HepG2 (cell line): ENCODE measurements around the gene NEURL4. TPM values are rescaled to one million over a fixed set of nuclear protein-coding genes. Genes with fewer than 3 reads are reported as not detected.
A peak's percentile ranks its signal among the peaks of the same experiment; 100 is the strongest.

Experiments used
- ATF1 ChIP-seq: IDR thresholded peaks from 2 replicates; pipeline ENCODE4 v1.6.1; 2016; ENCODE audit warnings: mild to moderate bottlenecking, control low read depth
- EHMT2 ChIP-seq: fragments of 200-600 bp; sonication (generic); IDR thresholded peaks from 2 replicates; pipeline ENCODE4 v1.7.0; 2017; ENCODE audit warnings: antibody characterized with exemption, low read depth, low read length, borderline replicate concordance
- IRX3 ChIP-seq: sonication (generic); formaldehyde crosslinking; IDR thresholded peaks from 2 replicates; pipeline ENCODE4 v1.8.1; 2023; ENCODE audit warnings: mild to moderate bottlenecking, low read depth, missing genetic modification reagents, borderline replicate concordance
- NCOA2 ChIP-seq: sonication (generic); formaldehyde crosslinking; IDR thresholded peaks from 2 replicates; pipeline ENCODE4 v1.8.0; 2022; ENCODE audit warnings: inconsistent platforms
- NFE2L1 ChIP-seq: sonication (generic); formaldehyde crosslinking; IDR thresholded peaks from 2 replicates; pipeline ENCODE4 v1.4.0; 2020; ENCODE audit warnings: missing genetic modification reagents, mild to moderate bottlenecking, borderline replicate concordance
- PAX8 ChIP-seq: sonication (generic); formaldehyde crosslinking; IDR thresholded peaks from 2 replicates; pipeline ENCODE4 v1.8.0; 2022; ENCODE audit warnings: mild to moderate bottlenecking, missing genetic modification reagents, borderline replicate concordance
- TBL1XR1 ChIP-seq: fragments of 150-350 bp; IDR thresholded peaks from 2 replicates; pipeline ENCODE4 v1.6.1; 2014; ENCODE audit warnings: borderline replicate concordance, low read length; ENCODE audit not compliant: partially characterized antibody
- YEATS2 ChIP-seq: sonication (generic); formaldehyde crosslinking; IDR thresholded peaks from 2 replicates; pipeline ENCODE4 v1.4.0; 2020; ENCODE audit warnings: missing genetic modification reagents, borderline replicate concordance
- ZNF232 ChIP-seq: sonication (generic); formaldehyde crosslinking; IDR thresholded peaks from 2 replicates; pipeline ENCODE4 v1.4.0; 2020; ENCODE audit warnings: missing genetic modification reagents, borderline replicate concordance
- ZNF253 ChIP-seq: sonication (generic); formaldehyde crosslinking; IDR thresholded peaks from 2 replicates; pipeline ENCODE4 v1.8.0; 2022; ENCODE audit warnings: mild to moderate bottlenecking, missing genetic modification reagents, borderline replicate concordance
- ZNF318 ChIP-seq: sonication (generic); formaldehyde crosslinking; IDR thresholded peaks from 2 replicates; pipeline ENCODE4 v1.4.0; 2020; ENCODE audit warnings: mild to moderate bottlenecking, missing genetic modification reagents
- ZNF563 ChIP-seq: sonication (generic); formaldehyde crosslinking; IDR thresholded peaks from 2 replicates; pipeline ENCODE4 v1.8.0; 2022; ENCODE audit warnings: mild to moderate bottlenecking, moderate library complexity, missing genetic modification reagents
- ZNF574 ChIP-seq: sonication (generic); formaldehyde crosslinking; IDR thresholded peaks from 2 replicates; pipeline ENCODE4 v1.4.0; 2020; ENCODE audit warnings: missing genetic modification reagents
- ZNF703 ChIP-seq: sonication (generic); formaldehyde crosslinking; IDR thresholded peaks from 2 replicates; pipeline ENCODE4 v1.5.1; 2020; ENCODE audit warnings: missing genetic modification reagents, mild to moderate bottlenecking, moderate library complexity, borderline replicate concordance
- polyA plus RNA-seq, 8 experiments: library from polyadenylated mRNA; depleted of rRNA in 3 of 8; stranded (reverse) in 7 of 8; unstranded in 1 of 8; fragments of >200 nt; fragmentation: Illumina TruSeq in 4 of 8; extraction: Trizol in 4 of 8; gene quantifications; 2 replicates each; pipeline versions ENCODE4 v1.2.1 to v1.2.3, GENCODE V29; 2011 to 2016; ENCODE audit warnings: low read depth in 4 of 8, missing spikeins in 1 of 8, mixed read lengths in 1 of 8; ENCODE audit not compliant: insufficient read depth in 1 of 8
- total RNA-seq, 5 experiments: library from RNA; depleted of rRNA; stranded (reverse); fragments of >200 nt; fragmentation: Illumina TruSeq; extraction: Trizol; gene quantifications; 2 replicates each; pipeline ENCODE4 v1.2.3, GENCODE V29; 2016; ENCODE audit warnings: low read depth in 1 of 5
- TF ChIP-seq, protein P1 (sequence below): sonication (generic); formaldehyde crosslinking; IDR thresholded peaks from 2 replicates; pipeline ENCODE4 v1.5.0; 2020; ENCODE audit warnings: missing genetic modification reagents
- TF ChIP-seq, protein P2 (sequence below): IDR thresholded peaks from 2 replicates; pipeline ENCODE4 v1.6.1; 2016; ENCODE audit warnings: low read depth

Gene NEURL4
- total and polyA plus RNA-seq, 2 of the 13 experiments (the other 11 are each of a cell fraction or from before 2014, with no cell fraction given), result 14.8 to 15.7 TPM

DNA sequence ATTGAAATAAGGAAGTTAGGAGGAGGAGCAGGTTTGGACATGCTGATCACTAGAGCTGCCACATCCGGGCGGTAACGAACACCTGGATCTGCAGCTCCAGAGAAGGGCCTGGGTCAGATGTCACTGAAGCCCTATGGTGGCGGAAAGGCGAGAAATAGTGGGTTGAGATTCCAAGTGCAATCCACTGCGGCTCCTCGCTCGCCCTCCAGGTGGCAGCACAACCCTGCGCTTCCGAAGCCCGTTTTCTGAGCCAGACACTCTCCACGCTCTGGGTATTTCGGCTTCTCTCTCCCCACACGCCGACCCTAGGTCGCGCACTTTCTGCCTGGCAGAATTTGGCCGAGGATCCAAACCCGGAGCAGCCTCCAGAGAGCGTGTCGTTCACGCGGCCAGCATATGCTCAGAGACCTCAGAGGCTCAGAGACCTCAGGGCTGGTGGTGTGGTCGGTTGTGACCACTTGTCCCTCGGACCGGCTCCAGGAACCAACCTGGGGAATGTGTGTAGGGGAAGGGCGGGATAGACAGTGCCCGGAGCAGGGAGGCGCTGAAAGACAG, 48.5 kb downstream of the NEURL4 start (continued):
- peak; percentile 81 for TF ChIP-seq ZNF574 (CRISPR knock-in tag)
- TF ChIP-seq ZNF703 (CRISPR knock-in tag), result peak; percentile 42; the same call in 1 of the 2 replicates
- no peak for TF ChIP-seq EHMT2
- no peak for TF ChIP-seq NFE2L1 (CRISPR knock-in tag)
- no peak; the same call in 1 of the 2 replicates for TF ChIP-seq YEATS2 (CRISPR knock-in tag)
- peak; percentile 11; the same call in 1 of the 2 replicates for TF ChIP-seq ZNF318 (CRISPR knock-in tag)
- no peak for TF ChIP-seq TBL1XR1
- TF ChIP-seq NCOA2 (CRISPR knock-in tag), result peak; percentile 37; the same call in 1 of the 2 replicates
- TF ChIP-seq ZNF232 (CRISPR knock-in tag), result no peak
- TF ChIP-seq ATF1 (CRISPR knock-in tag), result no peak
- TF ChIP-seq PAX8 (CRISPR knock-in tag), result no peak
- no peak; the same call in 1 of the 2 replicates for TF ChIP-seq ZNF563 (CRISPR knock-in tag)
- TF ChIP-seq, protein P1, sequence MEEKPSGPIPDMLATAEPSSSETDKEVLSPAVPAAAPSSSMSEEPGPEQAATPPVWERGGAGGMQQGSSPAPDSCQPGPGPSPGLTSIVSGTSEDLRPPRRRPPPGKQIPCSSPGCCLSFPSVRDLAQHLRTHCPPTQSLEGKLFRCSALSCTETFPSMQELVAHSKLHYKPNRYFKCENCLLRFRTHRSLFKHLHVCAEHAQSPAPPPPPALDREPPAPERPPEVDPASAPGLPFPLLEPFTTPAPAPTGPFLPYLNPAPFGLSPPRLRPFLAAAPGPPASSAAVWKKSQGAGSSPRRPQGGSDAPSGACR, result no peak
- TF ChIP-seq, protein P2, sequence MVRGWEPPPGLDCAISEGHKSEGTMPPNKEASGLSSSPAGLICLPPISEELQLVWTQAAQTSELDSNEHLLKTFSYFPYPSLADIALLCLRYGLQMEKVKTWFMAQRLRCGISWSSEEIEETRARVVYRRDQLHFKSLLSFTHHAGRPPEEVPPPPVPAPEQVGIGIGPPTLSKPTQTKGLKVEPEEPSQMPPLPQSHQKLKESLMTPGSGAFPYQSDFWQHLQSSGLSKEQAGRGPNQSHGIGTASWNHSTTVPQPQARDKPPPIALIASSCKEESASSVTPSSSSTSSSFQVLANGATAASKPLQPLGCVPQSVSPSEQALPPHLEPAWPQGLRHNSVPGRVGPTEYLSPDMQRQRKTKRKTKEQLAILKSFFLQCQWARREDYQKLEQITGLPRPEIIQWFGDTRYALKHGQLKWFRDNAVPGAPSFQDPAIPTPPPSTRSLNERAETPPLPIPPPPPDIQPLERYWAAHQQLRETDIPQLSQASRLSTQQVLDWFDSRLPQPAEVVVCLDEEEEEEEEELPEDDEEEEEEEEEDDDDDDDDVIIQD (CRISPR knock-in tag), result 0 out of 2 replicates have a peak, but pooled peaks have one; percentile 22
- no peak for TF ChIP-seq IRX3 (CRISPR knock-in tag)
- peak; percentile 84; the same call in 1 of the 2 replicates for TF ChIP-seq ZNF253
